ENCODE measurements around the gene ATP6V1D.
"Not testable (repeated sequence)": the region's sequence is repeated elsewhere in the genome, so short reads cannot be mapped to it uniquely, and the experiment has no call there.

The ATP6V1D gene

DNA sequence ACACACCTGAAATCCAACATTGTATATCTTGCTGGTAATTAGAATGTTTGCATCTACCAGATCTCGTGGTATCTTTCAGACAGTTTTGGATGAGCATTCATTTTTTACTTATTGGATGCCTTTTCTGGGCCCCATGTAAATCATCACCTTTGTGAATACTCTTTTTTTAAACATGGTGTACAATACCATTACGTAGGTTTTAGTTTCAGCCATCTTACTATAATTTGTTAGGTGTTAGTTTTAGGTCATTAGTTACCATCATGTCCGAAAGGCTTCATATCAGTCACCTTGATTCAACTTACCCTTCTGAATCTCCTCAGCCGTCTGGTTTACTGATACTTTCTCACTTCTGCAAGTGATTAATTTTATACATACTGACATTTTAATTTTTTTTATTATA lies 5.9 kb upstream of the ATP6V1D start:
- no peak for DNase-seq

DNA sequence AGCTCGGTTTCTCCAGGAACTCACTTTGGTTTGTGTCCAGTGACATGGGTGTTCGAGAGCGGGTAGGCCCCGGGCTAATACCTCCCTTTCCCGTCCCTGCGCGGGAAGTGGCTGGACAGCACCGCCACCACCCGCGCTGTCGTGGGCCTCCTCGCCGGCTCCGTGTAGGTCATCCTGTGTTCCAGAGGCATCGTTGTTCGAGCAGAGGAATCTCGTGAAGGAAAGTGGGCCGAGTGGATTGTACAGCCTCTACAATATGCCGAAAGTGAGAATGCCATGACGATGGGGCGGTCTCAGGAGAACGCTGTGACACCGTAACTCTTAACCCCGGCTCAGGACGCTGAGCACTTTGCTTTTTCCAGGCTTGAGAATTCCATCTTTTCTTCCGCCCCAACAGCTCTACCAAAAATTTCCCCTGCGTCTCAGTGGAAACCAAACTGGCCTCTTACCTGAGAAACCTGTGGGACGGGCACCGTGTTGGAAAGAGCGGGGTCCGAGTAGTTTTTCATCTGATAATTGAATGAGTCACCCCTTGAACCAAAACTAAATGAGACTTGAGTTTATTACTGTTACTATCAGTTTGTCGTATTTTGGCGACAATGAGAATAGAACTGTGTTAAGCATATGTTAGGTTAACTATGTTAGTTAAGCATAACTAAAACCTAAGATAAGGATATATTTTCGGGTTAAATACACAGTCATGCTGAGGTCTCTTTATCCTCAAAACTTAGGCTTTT lies 1.0 kb upstream of the ATP6V1D start:
- no peak for DNase-seq

DNA sequence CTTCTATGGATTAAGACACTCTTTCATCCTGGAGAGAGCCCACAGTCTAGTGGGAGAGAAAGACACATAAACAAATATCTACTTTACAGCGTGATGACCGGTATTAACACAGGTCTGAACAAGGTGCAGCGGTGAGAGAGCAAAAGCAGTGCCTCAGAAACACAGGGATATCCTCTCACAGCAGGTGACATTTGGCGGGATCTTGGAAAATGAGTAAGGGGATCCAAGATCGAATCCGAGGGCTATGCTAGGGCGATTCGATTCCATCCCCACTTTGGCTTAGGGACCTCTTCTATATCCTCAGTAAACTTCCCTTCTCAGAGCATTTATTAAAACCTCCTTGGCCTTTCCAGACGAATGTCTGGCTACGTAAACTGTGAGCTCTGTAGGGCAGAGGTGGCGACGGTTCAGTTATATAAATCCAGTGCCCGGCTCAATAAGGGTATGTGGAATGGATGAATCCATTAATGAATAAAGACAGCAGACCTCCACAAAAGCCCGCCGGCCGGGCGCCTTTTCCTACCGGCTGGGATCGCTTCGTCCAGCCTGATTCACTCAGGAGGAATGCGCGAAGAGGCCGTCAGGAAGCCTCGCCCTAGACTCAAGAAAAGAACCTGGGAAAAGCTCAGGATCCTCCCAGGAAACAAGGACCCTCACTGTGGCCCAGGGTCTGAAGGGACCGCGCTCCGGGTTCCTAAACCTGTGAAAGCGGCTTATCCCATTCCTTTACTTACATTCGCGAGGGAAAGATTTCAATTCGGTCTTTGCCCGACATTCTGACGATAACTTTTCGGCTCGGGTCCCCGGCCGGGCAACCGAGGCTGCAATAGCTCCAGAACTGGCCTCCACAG lies 455 bp downstream of the ATP6V1D start:
- no peak for DNase-seq

DNA sequence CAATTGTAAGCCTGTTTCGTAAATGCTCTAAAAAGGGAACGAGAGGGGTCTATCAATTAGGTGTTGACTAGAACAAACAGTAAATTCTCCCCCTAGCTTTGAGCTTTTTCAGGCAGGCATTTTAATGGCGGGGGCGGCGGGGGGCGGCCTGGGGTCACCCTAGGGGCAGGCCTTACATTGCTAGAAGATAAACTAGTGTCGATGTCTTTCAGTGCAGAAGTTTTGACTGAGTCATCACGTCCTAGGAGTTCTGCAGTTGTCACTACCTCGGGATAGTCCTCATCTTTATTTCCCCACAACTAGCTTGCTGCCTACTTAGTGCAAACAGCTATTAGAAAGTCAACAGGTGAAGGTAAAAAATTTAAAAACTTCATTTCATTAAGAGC lies 1.6 kb downstream of the ATP6V1D start:
- no peak for DNase-seq

DNA sequence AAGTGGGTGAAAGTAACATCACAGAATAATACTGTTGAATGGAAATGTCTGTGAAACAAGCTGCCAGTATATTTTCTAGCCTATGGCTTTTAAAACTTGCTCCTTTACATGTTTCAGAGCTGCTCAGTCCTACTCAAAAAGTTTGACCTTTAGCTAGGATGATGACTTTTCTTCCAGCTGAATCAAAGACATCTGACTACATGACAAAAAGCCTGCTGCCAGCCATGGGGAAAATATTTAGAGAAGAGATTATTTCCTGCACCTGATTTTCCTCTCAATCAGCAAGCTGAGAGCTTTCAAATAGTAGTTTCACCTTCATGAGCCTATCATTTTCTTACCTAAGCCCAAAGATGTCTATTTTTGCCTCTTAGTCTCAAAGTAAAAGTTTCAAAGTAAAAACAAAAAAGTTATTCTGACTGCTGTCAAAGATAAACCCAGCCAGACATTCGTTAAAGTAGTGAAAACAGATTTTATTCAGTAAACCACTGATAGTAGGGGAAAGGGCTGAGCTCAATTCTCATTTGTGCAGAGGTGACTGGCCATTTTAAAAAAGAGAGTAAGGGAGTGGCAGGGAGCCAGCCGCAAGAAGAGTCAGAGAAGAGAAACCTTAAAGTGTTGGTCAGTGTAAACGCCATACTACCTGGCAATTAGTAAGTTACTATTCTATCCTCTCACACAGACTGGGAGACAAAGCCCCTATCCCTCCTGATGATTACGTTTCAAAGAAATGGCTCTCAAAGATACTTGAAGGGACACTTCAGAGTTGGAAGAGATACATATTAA lies 2.2 kb downstream of the ATP6V1D start:
- no peak for DNase-seq

DNA sequence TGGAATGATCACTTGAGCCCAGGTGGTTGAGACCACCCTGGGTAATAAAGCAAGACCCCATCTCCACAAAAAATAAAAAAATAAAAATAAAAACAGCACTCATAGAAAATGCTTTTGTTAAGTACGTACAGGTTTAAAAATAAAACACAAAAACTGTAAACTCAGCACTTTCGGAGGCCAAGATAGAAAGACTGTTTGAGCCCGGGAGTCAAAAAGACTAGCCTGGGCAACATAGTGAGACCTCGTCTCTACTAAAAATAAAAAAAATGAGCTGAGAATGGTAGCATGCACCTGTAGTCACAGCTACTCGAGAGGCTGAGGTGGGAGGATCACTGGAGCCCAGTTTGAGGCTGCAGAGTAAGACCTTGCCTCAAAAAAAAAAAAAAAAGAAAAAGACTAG lies 7.5 kb downstream of the ATP6V1D start:
- DNase-seq, result no peak

DNA sequence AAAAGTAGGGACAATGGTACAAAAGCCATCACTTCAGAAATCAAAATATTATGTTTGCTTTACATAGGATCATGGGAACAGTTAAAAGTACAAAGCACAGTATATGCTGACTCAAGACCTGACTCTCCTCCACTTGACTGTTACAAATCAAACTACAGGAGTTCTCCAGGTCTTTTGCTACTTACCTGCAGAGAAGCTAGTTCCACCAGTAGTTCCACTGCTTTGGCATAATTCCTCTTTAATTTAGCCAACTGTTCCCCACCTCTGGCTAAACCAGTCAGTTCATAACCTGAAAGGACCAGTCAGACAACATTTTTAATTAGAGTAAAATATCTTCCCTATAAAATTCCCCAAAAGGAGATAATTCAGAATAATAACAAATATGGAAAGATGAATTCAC lies 14.0 kb downstream of the ATP6V1D start:
- DNase-seq, result no peak

DNA sequence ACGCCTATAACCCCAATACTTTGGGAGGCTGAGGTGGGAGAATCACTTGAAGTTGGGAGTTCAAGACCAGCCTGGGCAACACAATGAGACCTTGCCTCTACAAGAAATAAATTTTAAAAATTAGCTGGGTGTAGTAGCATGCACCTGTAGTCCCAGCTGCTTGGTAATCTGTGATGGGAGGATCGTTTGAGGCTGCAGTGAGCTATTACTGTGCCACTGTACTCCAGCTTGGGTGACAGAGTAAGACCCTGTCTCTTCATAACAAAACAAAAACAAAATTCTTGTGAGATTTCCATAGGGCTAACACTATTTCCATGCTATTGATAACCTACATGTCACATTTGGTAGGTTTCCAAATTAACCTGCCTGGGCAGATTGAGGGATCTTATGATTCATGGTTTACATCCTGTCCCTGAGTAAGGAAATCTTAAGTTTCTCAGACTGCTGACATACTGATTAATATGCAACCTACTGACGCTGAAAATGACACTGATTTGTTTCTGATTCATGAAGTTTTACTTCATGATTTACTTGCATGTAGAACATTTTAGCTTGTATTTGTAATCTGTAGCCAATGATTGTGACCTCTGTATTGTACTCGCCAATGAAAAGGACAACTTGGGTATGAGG lies 15.9 kb downstream of the ATP6V1D start:
- no peak for DNase-seq

DNA sequence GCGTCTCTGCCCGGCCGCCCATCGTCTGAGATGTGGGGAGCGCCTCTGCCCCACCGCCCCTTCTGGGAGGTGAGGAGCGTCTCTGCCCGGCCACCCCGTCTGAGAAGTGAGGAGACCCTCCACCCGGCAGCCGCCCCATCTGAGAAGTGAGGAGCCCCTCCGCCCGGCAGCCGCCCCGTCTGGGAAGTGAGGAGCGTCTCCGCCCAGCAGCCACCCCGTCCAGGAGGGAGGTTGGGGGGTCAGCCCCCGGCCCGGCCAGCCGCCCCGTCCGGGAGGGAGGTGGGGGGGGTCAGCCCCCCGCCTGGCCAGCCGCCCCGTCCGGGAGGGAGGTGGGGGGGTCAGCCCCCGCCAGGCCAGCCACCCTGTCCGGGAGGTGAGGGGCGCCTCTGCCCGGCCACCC lies 18.4 kb downstream of the ATP6V1D start:
- not testable (repeated sequence) for DNase-seq

DNA sequence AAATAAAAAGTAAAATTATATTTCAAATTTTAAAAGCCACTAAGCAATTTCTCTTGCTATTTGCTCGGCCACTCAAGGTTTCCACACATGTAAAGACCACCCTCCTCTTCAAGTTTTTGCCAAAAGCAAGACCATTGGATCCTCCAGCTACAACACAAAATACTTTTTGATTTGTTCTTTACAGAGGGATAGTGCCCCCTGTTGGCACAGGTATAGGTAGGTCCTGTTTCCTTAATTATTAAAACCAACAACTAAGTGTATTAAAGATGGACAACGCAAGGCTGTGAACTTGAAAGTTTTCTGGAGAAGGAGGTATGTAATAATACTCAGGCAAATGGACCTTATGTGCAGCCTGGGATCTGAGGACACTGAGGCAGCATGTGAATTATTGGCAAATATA lies 23.8 kb downstream of the ATP6V1D start:
- peak in 1 of 6 experiments; percentile 5 for DNase-seq

DNA sequence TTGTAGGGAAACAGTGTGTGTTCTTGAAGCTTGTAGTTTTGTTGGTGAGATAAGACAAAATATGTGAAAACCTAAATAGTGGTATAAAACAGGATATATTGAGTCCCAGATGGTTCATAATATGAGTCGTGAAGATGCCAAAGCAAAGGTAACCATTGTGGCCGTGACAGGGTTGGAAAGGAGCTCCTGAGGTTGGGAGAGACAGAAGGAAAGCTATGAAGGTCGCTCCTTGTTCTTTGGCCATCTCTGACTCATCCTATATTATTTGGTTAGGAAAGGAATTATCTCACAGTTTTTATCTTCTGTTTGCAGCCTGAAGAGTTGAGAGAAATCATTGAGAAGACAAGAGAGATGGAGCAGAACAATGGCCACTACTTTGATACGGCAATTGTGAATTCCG lies 27.1 kb downstream of the ATP6V1D start:
- no peak for DNase-seq

DNA sequence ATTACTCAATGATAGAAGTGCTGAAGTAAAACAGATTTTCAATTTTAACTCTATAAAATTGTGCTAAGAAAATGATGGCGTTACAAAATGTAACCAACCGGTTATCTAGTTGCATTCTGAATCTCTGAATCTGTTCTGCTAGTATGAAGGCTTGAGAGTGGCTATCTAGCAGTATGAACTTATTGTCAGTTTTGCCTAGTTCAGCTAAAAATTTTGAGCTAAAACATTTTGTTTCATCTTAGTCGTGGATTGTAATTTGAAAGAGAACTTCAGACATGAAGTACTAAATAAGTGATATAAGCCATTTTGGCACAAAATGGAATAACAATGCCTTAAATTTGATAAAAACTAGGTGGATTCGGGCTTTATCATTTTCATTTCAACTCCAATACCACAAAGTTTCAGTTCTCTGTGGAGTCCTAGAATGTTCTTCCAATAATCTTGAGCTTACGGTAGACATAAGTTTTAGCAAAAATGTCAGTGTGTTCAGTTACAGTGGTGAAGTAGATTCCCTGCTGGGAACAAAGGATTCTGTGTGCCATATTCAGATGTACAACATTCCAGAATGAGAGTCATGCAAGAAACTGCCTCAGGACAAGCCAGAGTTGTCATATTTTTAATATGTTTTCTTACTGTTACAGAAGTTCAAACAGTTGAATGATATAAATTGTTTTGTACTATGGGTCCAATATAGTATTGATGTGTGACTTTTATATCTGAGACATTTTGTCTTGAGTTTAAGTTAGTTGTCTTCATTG lies 28.1 kb downstream of the ATP6V1D start:
- no peak for DNase-seq

DNA sequence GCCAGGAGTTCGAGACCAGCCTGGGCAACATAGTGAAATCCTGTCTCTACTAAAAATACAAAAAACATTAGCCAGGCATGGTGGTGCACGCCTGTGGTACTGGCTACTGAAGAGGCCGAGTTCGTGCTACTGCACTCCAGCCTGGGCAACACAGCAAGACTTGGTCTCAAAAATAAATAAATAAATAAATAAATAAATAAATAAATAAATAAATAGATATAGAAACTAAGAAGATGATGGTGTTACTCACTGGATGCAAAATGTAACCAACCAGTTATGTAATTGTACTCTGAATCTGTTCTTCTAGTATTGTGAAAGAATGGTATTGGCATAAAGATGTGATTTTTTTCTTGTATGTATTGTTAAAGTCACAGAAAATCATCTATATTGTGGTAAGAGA lies 29.9 kb downstream of the ATP6V1D start:
- not testable (repeated sequence) for DNase-seq

DNA sequence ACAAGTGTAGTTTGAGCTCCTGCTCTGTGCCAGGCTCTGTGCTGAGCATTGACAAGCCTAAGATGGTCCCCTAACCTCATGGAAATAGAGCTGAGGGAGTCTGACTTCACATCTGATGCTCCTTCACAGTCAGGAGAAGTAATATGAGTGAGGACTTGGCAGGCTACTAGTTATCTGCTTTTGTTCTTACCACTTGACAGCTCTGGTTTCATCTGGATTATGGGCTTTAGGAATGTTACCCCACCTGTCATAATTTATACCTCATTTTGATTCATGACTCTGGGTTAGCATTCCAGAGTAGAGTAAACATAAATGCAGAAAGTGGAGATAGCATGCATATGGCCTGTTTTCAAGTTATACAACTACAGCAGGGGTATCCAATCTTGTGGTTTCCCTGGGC lies 40.5 kb downstream of the ATP6V1D start:
- DNase-seq, result no peak

DNA sequence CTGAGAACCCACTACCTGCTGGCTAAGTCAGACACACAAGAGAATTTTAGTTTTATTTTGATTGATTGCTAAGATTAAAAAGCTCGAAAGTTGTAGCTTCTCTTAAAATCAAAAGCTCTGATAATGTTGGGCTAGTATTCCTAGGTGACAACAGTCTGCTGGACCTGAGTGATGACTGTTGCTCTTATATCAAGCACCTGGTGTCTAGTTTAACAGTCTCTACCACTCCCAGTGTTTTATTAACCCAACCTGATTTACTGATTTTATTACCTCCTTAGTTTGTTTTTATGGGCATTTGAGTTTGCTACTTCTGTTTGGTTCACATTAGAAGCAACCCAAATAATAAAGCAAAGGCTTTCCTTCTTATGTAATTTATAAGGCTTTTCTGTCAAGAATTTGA lies 41.8 kb downstream of the ATP6V1D start:
- no peak for DNase-seq

DNA sequence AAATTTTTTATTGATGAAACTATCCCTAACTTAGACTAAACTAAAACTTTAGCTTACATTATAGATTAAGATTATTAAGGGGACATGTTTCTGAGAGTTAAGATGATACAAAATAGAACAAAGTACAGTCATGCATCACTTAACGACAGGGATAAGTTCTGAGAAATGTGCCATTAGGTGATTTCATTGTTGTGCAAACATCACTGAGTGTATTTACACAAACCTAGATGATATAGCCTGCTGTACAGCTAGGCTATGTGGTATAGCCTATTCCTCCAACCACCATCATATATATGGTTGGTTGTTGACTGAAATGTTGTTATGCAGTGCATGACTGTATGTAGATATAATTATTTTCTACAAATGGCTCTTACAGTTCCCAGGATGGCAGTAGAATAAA lies 46.5 kb downstream of the ATP6V1D start:
- DNase-seq, result no peak

DNA sequence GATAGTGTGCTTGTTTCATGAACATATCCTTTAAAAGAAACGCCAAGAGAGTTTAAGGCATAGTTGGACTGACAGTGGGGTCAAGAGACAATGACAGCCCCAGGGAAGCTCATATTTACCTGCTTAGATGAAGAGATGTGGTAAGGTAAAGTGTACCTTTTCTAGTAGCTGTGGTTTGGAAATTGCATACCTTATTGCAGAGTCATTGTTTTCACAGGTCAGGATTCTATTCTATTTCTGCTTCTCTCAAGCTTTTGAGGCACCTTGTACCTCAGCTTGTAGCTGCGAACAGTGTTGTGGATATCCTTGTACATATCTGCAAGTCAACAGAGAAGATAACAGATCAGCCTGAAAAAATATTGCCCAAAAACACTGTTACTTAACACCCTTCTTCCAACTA lies 47.7 kb downstream of the ATP6V1D start:
- no peak for DNase-seq
